Measurements from ENCODE around the gene ZSCAN2.
A peak's percentile ranks its signal among the peaks of the same experiment; 100 is the strongest.
"Not testable (repeated sequence)": the region's sequence is repeated elsewhere in the genome, so short reads cannot be mapped to it uniquely, and the experiment has no call there.

Gene ZSCAN2

GRCh38 chr15:84600687-84601554, at the start of gene ZSCAN2:
TSS of gene ZSCAN2 (plus strand) at chr15:84601009. CDS start at chr15:84603928, 2,919 bp downstream.
- peak; percentile 73 to 85 for DNase-seq

- not testable (repeated sequence) for DNase-seq
Measured at GRCh38 chr15:84551624-84552023, 49.2 kb upstream of the ZSCAN2 start.

- no peak for DNase-seq
Measured at GRCh38 chr15:84552896-84553295, 47.9 kb upstream of the ZSCAN2 start.

- DNase-seq, result not testable (repeated sequence)
Measured at GRCh38 chr15:84556690-84557089, 44.1 kb upstream of the ZSCAN2 start.

GRCh38 chr15:84568021-84568420, 32.8 kb upstream of the ZSCAN2 start:
- not testable (repeated sequence) for DNase-seq

GRCh38 chr15:84570164-84570735, 30.6 kb upstream of the ZSCAN2 start:
- DNase-seq, result no peak

- DNase-seq, result no peak
Measured at GRCh38 chr15:84572231-84572630, 28.6 kb upstream of the ZSCAN2 start.

- no peak for DNase-seq
Measured at GRCh38 chr15:84575493-84575892, 25.3 kb upstream of the ZSCAN2 start.

- DNase-seq, result not testable (repeated sequence)
Measured at GRCh38 chr15:84577891-84578290, 22.9 kb upstream of the ZSCAN2 start.

GRCh38 chr15:84579261-84579721, 21.5 kb upstream of the ZSCAN2 start:
- DNase-seq, result not testable (repeated sequence)

GRCh38 chr15:84581676-84582428, 19.0 kb upstream of the ZSCAN2 start:
- DNase-seq, result not testable (repeated sequence)

GRCh38 chr15:84582583-84583157, 18.1 kb upstream of the ZSCAN2 start:
- DNase-seq, result no peak

GRCh38 chr15:84583921-84584320, 16.9 kb upstream of the ZSCAN2 start:
- not testable (repeated sequence) for DNase-seq

- no peak for DNase-seq
Measured at GRCh38 chr15:84586696-84587095, 14.1 kb upstream of the ZSCAN2 start.

- peak; percentile 4 to 65 for DNase-seq
Measured at GRCh38 chr15:84588053-84588874, 12.5 kb upstream of the ZSCAN2 start.

- DNase-seq, result no peak
Measured at GRCh38 chr15:84590406-84590805, 10.4 kb upstream of the ZSCAN2 start.

GRCh38 chr15:84591815-84592214, 9.0 kb upstream of the ZSCAN2 start:
- DNase-seq, result no peak

- DNase-seq, result no peak
Measured at GRCh38 chr15:84594617-84595290, 6.1 kb upstream of the ZSCAN2 start.

- no peak for DNase-seq
Measured at GRCh38 chr15:84595660-84596059, 5.1 kb upstream of the ZSCAN2 start.

- DNase-seq, result no peak
Measured at GRCh38 chr15:84597296-84597695, 3.5 kb upstream of the ZSCAN2 start.

- no peak for DNase-seq
Measured at GRCh38 chr15:84598250-84598649, 2.6 kb upstream of the ZSCAN2 start.

GRCh38 chr15:84598993-84599392, 1.8 kb upstream of the ZSCAN2 start:
- no peak for DNase-seq

Measured in NCI-H187 (cell line).